ENCODE data around the gene DNAJC17. TPM values are rescaled to one million over a fixed set of nuclear protein-coding genes. Genes with fewer than 3 reads are reported as not detected.

The DNAJC17 gene
- total and polyA plus RNA-seq, 2 donors (not counting 1 experiment from before 2014, with no cell fraction given) = 30.5 to 46.1 TPM

DNA sequence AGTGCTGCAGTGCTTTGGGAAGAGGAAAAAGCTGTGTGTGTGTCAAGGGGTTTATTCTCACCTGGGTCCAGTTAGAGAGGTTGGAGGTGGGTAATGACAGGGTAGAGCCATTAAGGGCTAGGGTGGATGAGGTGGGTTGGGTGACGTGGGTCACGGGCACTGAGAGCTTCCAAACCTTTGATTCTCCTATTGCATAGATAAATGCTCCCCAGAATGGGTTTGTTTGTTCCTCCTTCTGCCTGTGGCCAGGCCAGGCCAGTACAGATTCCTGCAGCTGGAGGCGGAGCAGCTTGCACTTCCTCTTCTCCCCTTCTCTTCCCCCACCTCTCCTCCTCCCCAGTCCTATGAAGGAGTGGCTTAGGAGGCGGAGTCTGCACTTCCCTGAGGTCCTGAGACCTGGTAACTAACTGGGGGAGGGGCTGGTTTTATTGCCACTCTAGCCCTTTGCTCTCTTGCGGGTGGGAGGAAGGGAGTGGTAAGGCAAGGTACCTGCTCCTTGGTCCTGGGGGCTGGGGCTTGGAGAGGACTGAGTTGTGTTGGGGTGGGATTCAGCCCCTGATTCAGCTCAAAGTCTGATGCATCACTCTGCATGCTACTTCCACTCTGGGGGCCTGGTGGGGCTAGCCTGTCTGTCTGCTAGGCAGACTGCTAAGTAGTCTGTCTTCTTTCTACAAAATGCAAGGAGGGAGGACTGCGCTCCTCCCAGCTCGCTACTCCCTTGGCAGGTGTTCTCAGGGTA, 40.1 kb upstream of the DNAJC17 start:
- H4K20me1 ChIP-seq (ENCODE audit: control insufficient read depth, insufficient read depth, low read length, poor library complexity, severe bottlenecking) = peaks cover 4% of the 10 kb centered on the region
- WGBS (ENCODE audit: insufficient coverage) = 44% methylated on average over 5 of the region's 7 CpGs
- Mint-ChIP-seq H3K27ac (peak overlapping the region; percentile 83), H3K9me3 (ENCODE audit: insufficient read depth) (no peaks in the 10 kb centered on the region), H3K4me3 (peak overlapping the region; percentile 21), H3K4me1 (peaks cover 37% of the 10 kb centered on the region), H3K27me3 (no peaks in the 10 kb centered on the region)
- peak overlapping the region; percentile 6 for H3K9ac ChIP-seq (ENCODE audit: low read length)
- no peaks in the 10 kb centered on the region for H3K79me2 ChIP-seq (ENCODE audit: control insufficient read depth, insufficient read depth, low read length)
- no peaks in the 10 kb centered on the region for H3K27me3 ChIP-seq (replicated peaks in 1 of 4; ENCODE audit: control extremely low read depth in 1 of 4, control insufficient read depth in 3 of 4, insufficient read depth in 4 of 4, low read length in 3 of 4)
- intact Hi-C loops (cut with micrococcal nuclease) = no loop called here
- peaks cover 34 to 38% of the 10 kb centered on the region in 2 donors for H3K4me1 ChIP-seq (ENCODE audit: control insufficient read depth in 2 of 2, insufficient read depth in 2 of 2, low read length in 2 of 2)
- H3K36me3 ChIP-seq (replicated peaks in 1 of 2; ENCODE audit: control extremely low read depth in 1 of 2, control insufficient read depth in 1 of 2, extremely low read depth in 1 of 2, insufficient read depth in 2 of 2, low read length in 1 of 2) = no peaks in the 10 kb centered on the region
- H3K4me2 ChIP-seq (replicated peaks; ENCODE audit: low read depth, low read length, poor library complexity, severe bottlenecking) = peak overlapping the region; percentile 80
- POLR2A ChIA-PET = no interaction called here
- ATAC-seq (ENCODE audit: low read depth) (peak; percentile 48), DNase-seq (peak; percentile 61)
- H2AFZ ChIP-seq (ENCODE audit: insufficient read depth, low read depth, low read length, poor library complexity, severe bottlenecking) = no peak overlapping the region
- no peak overlapping the region for H3K4me3 ChIP-seq (ENCODE audit: control extremely low read depth in 1 of 5, extremely low read depth in 1 of 5, insufficient read depth in 1 of 5, low read depth in 2 of 5, low read length in 4 of 5)
- no peaks in the 10 kb centered on the region for H3K9me3 ChIP-seq (ENCODE audit: control extremely low read depth in 1 of 3, control insufficient read depth in 2 of 3, insufficient read depth in 1 of 3, low read length in 2 of 3)
- CTCF ChIA-PET = interaction anchor here (0.6 to 4.8 kb wide), 4 partner anchors 11 to 337 kb away, joined by 4 to 52 read pairs (median 6); partner anchors contain the start of gene VPS18
- H3K27ac ChIP-seq (ENCODE audit: low read length in 2 of 2) = peak overlapping the region; percentile 51 to 71
- TF ChIP-seq, protein P1, sequence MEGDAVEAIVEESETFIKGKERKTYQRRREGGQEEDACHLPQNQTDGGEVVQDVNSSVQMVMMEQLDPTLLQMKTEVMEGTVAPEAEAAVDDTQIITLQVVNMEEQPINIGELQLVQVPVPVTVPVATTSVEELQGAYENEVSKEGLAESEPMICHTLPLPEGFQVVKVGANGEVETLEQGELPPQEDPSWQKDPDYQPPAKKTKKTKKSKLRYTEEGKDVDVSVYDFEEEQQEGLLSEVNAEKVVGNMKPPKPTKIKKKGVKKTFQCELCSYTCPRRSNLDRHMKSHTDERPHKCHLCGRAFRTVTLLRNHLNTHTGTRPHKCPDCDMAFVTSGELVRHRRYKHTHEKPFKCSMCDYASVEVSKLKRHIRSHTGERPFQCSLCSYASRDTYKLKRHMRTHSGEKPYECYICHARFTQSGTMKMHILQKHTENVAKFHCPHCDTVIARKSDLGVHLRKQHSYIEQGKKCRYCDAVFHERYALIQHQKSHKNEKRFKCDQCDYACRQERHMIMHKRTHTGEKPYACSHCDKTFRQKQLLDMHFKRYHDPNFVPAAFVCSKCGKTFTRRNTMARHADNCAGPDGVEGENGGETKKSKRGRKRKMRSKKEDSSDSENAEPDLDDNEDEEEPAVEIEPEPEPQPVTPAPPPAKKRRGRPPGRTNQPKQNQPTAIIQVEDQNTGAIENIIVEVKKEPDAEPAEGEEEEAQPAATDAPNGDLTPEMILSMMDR (IDR thresholded peaks at IDR 0.05) = no peak
- no peak for TF ChIP-seq EZH2 (IDR thresholded peaks at IDR 0.05; ENCODE audit: borderline replicate concordance, insufficient read depth, low read depth, low read length, poor library complexity, severe bottlenecking)

DNA sequence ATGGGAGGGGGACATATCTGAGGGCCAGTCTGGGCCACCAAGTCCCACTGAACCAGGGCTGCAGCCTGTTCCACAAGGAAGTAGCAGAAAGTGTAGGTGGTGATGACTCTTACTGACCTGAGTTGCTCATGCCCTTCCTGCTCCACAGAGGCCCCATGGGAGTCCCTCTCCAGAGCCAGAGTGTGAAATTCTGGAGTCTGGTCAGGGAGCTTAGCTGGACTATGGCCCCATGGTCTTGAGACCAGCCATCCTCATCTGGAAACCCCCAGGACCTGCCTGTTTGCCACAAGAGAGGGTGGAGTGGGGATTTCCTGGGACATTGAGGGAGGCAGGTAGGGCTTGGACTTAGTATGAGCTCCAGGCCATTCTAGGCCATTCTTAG, 39.6 kb upstream of the DNAJC17 start:
- Mint-ChIP-seq H3K27ac (peak overlapping the region; percentile 83), H3K27me3 (no peaks in the 10 kb centered on the region), H3K4me1 (peaks cover 37% of the 10 kb centered on the region), H3K9me3 (ENCODE audit: insufficient read depth) (no peaks in the 10 kb centered on the region), H3K4me3 (peak overlapping the region; percentile 21)
- no peaks in the 10 kb centered on the region for H3K27me3 ChIP-seq (replicated peaks in 1 of 4; ENCODE audit: control extremely low read depth in 1 of 4, control insufficient read depth in 3 of 4, insufficient read depth in 4 of 4, low read length in 3 of 4)
- CTCF ChIA-PET = interaction anchor here (1.0 to 4.8 kb wide), 3 partner anchors 11 to 56 kb away, joined by 4 to 52 read pairs (median 7); partner anchors contain the start of gene VPS18
- no peaks in the 10 kb centered on the region for H3K9me3 ChIP-seq (ENCODE audit: control extremely low read depth in 1 of 3, control insufficient read depth in 2 of 3, insufficient read depth in 1 of 3, low read length in 2 of 3)
- H4K20me1 ChIP-seq (ENCODE audit: control insufficient read depth, insufficient read depth, low read length, poor library complexity, severe bottlenecking) = peaks cover 4% of the 10 kb centered on the region
- H3K4me3 ChIP-seq (ENCODE audit: control extremely low read depth in 1 of 5, extremely low read depth in 1 of 5, insufficient read depth in 1 of 5, low read depth in 2 of 5, low read length in 4 of 5) = no peak overlapping the region
- no peaks in the 10 kb centered on the region for H3K36me3 ChIP-seq (replicated peaks in 1 of 2; ENCODE audit: control extremely low read depth in 1 of 2, control insufficient read depth in 1 of 2, extremely low read depth in 1 of 2, insufficient read depth in 2 of 2, low read length in 1 of 2)
- H3K79me2 ChIP-seq (ENCODE audit: control insufficient read depth, insufficient read depth, low read length) = no peaks in the 10 kb centered on the region
- intact Hi-C loops (cut with micrococcal nuclease) = no loop called here
- peak overlapping the region; percentile 80 for H3K4me2 ChIP-seq (replicated peaks; ENCODE audit: low read depth, low read length, poor library complexity, severe bottlenecking)
- peak overlapping the region; percentile 6 for H3K9ac ChIP-seq (ENCODE audit: low read length)
- ATAC-seq (ENCODE audit: low read depth) (no peak), DNase-seq (no peak)
- no peak overlapping the region for H2AFZ ChIP-seq (ENCODE audit: insufficient read depth, low read depth, low read length, poor library complexity, severe bottlenecking)
- POLR2A ChIA-PET = no interaction called here
- peak overlapping the region; percentile 51 to 71 for H3K27ac ChIP-seq (ENCODE audit: low read length in 2 of 2)
- peaks cover 34 to 38% of the 10 kb centered on the region in 2 donors for H3K4me1 ChIP-seq (ENCODE audit: control insufficient read depth in 2 of 2, insufficient read depth in 2 of 2, low read length in 2 of 2)
- TF ChIP-seq, protein P1 (IDR thresholded peaks at IDR 0.05) = no peak
- no peak for TF ChIP-seq EZH2 (IDR thresholded peaks at IDR 0.05; ENCODE audit: borderline replicate concordance, insufficient read depth, low read depth, low read length, poor library complexity, severe bottlenecking)
